Stimulated activated CD4-positive, alpha-beta T cell treated with anti-CD3 and anti-CD28 coated beads, Interleukin-15, amount 100 ng/mL, for 24 hours (primary cell): ENCODE measurements around the gene LCE3A.
"Not testable (repeated sequence)": the region's sequence is repeated elsewhere in the genome, so short reads cannot be mapped to it uniquely, and the experiment has no call there.

ENCODE experiments used
- DNase-seq: peaks from one replicate; pipeline ENCODE4 v3.0.0-alpha.2; 2020

Gene LCE3A

GRCh38 chr1:152622803-152623202, at the start of gene LCE3A:
Gene LCE3A, minus strand, starts transcription at chr1:152623103. Its CDS starts 0 bp downstream, at chr1:152623103.
- DNase-seq: peak; percentile 1

- no peak for DNase-seq
These were observed 44.7 kb upstream of the LCE3A start for GRCh38 chr1:152667648-152668047.

GRCh38 chr1:152666171-152666570, 43.3 kb upstream of the LCE3A start:
- DNase-seq: not testable (repeated sequence)

GRCh38 chr1:152663098-152663497, 40.2 kb upstream of the LCE3A start, which contains the start of gene LCE2D:
Gene LCE2D, plus strand, starts transcription at chr1:152663380. Its CDS starts 726 bp downstream, at chr1:152664106.
- no peak for DNase-seq

GRCh38 chr1:152658649-152659048, 35.7 kb upstream of the LCE3A start:
- DNase-seq: no peak

- no peak for DNase-seq
These were observed 34.8 kb upstream of the LCE3A start for GRCh38 chr1:152657677-152658076.

GRCh38 chr1:152656459-152656858, 33.6 kb upstream of the LCE3A start:
- DNase-seq: no peak

- peak; percentile 70 for DNase-seq
These were observed 31.2 kb upstream of the LCE3A start for GRCh38 chr1:152654110-152654509.

GRCh38 chr1:152646656-152647055, 23.8 kb upstream of the LCE3A start:
- DNase-seq: no peak

GRCh38 chr1:152645146-152645545, 22.2 kb upstream of the LCE3A start:
- DNase-seq: no peak

GRCh38 chr1:152643945-152644344, 21.0 kb upstream of the LCE3A start:
- no peak for DNase-seq

GRCh38 chr1:152640351-152640750, 17.4 kb upstream of the LCE3A start:
- DNase-seq: no peak

GRCh38 chr1:152630596-152630995, 7.7 kb upstream of the LCE3A start:
- DNase-seq: no peak

- DNase-seq: no peak
These were observed 3.8 kb upstream of the LCE3A start for GRCh38 chr1:152626744-152627143.

- DNase-seq: peak; percentile 42
These were observed 421 bp upstream of the LCE3A start for GRCh38 chr1:152623203-152623844.

- no peak for DNase-seq
These were observed 910 bp downstream of the LCE3A start for GRCh38 chr1:152621993-152622392.

GRCh38 chr1:152613511-152613910, 9.4 kb downstream of the LCE3A start, which contains the start of gene LCE3B:
Gene LCE3B, plus strand, starts transcription at chr1:152613811. Its CDS starts 0 bp downstream, at chr1:152613811.
- DNase-seq: no peak

GRCh38 chr1:152599934-152600333, 23.0 kb downstream of the LCE3A start, which contains the start of gene LCE3C:
Gene LCE3C, plus strand, starts transcription at chr1:152600234. Its CDS starts 498 bp downstream, at chr1:152600732.
- no peak for DNase-seq

GRCh38 chr1:152596986-152597385, 25.9 kb downstream of the LCE3A start:
- no peak for DNase-seq

GRCh38 chr1:152585586-152585985, 37.3 kb downstream of the LCE3A start:
- DNase-seq: no peak

- DNase-seq: no peak
These were observed 40.3 kb downstream of the LCE3A start for GRCh38 chr1:152582647-152583046.

- DNase-seq: no peak
These were observed 42.5 kb downstream of the LCE3A start, which contains the start of gene LCE3D for GRCh38 chr1:152580433-152580832. Gene LCE3D, minus strand, starts transcription at chr1:152580516. Its CDS starts 580 bp downstream, at chr1:152579936.

GRCh38 chr1:152579526-152579925, 43.4 kb downstream of the LCE3A start:
- DNase-seq: not testable (repeated sequence)

GRCh38 chr1:152577168-152577567, 45.7 kb downstream of the LCE3A start:
- DNase-seq: peak; percentile 5
